HepG2 (cell line): ENCODE measurements around the gene PBX4. TPM values are rescaled to one million over a fixed set of nuclear protein-coding genes. Genes with fewer than 3 reads are reported as not detected.

Experiments used
- ATAC-seq: fragments of 200-7000 bp; cut with Tn5 transposase; 3 replicates; pipeline ENCODE4 v1.9.1; 2020; ENCODE audit warnings: mild to moderate bottlenecking, moderate library complexity
- BruUV-seq: library from RNA; stranded (reverse); fragments of 400-500 nt; replicated peaks from 2 replicates; lab custom pipeline; 2021; lab: Mats Ljungman, UMichigan
- CTCF ChIA-PET: fragments of 300-600 bp; formaldehyde crosslinking; extraction: SDS; loops from one replicate; lab custom pipeline; 2021; ENCODE audit warnings: low total read pairs, inconsistent platforms, low intra/inter-chr PET ratio; lab: Yijun Ruan, JAX
- POLR2A ChIA-PET: fragments of 350-600 bp; sonication (Branson Sonifier 250); formaldehyde crosslinking; loops from one replicate; lab custom pipeline; 2020; ENCODE audit warnings: antibody characterized with exemption, inconsistent platforms; lab: Yijun Ruan, JAX
- DNase-seq: peaks from one replicate; pipeline ENCODE4 v3.0.0-alpha.2; 2015; ENCODE audit warnings: low spot score
- FAIRE-seq: peaks from 3 replicates; lab custom pipeline; 2011; peaks lifted over from hg19 to GRCh38; lab: Jason Lieb, UNC
- H2AFZ ChIP-seq: one replicate; pipeline ENCODE4 v1.6.1; 2011; ENCODE audit warnings: low read length, inconsistent platforms
- H3K27ac ChIP-seq: fragments of 300-600 bp; 3 replicates; pipeline ENCODE4 v1.8.0; 2011; ENCODE audit warnings: mixed run types, mild to moderate bottlenecking, mixed read lengths, low read length, inconsistent platforms; ENCODE audit not compliant: insufficient read depth; ENCODE audit errors: extremely low read length
- H3K27me3 ChIP-seq, 2 experiments: fragments of 200-600 bp in 1 of 2; 2 replicates in 1 of 2; 3 replicates in 1 of 2; pipeline versions ENCODE4 v1.6.0 to v1.8.0; 2011; ENCODE audit warnings: low read length in 2 of 2, mild to moderate bottlenecking in 2 of 2, moderate library complexity in 2 of 2, inconsistent platforms in 1 of 2; ENCODE audit not compliant: insufficient read depth in 2 of 2, control insufficient read depth in 1 of 2
- H3K36me3 ChIP-seq, 2 experiments: fragments of 200-600 bp in 1 of 2; replicated peaks in 1 of 2; 2 replicates in 1 of 2; 3 replicates in 1 of 2; pipeline versions ENCODE4 v1.5.1 to v1.8.0; 2011; ENCODE audit warnings: low read length in 2 of 2, inconsistent platforms in 1 of 2; ENCODE audit not compliant: insufficient read depth in 2 of 2, control insufficient read depth in 1 of 2
- H3K4me1 ChIP-seq: 2 replicates; pipeline ENCODE4 v1.5.1; 2012; ENCODE audit warnings: low read length, inconsistent platforms; ENCODE audit not compliant: insufficient read depth
- H3K4me2 ChIP-seq: 2 replicates; pipeline ENCODE4 v1.6.0; 2011; ENCODE audit warnings: low read depth, low read length, inconsistent platforms
- H3K4me3 ChIP-seq, 3 experiments: fragments of 200-600 bp in 1 of 3; sonication (generic), shearing (Covaris generic) in 1 of 3; replicated peaks in 1 of 3; 2 replicates each; pipeline ENCODE4 v1.5.1; 2011 to 2016; ENCODE audit warnings: low read length in 3 of 3, inconsistent platforms in 2 of 3, low read depth in 2 of 3, mild to moderate bottlenecking in 2 of 3, control low read depth in 1 of 3, mixed read lengths in 1 of 3; ENCODE audit not compliant: insufficient read depth in 1 of 3
- H3K79me2 ChIP-seq: one replicate; pipeline ENCODE4 v1.6.1; 2011; ENCODE audit warnings: low read length, inconsistent platforms; ENCODE audit not compliant: insufficient read depth
- H3K9ac ChIP-seq: 2 replicates; pipeline ENCODE4 v1.6.0; 2011; ENCODE audit warnings: mild to moderate bottlenecking, low read depth, low read length, inconsistent platforms; ENCODE audit not compliant: insufficient read depth
- H3K9me3 ChIP-seq: 2 replicates; pipeline ENCODE4 v1.5.1; 2012; ENCODE audit warnings: mild to moderate bottlenecking, low read length
- H4K20me1 ChIP-seq: 2 replicates; pipeline ENCODE4 v1.6.0; 2011; ENCODE audit warnings: inconsistent platforms, mild to moderate bottlenecking, low read length, moderate library complexity; ENCODE audit not compliant: insufficient read depth
- AHR ChIP-seq: IDR thresholded peaks from 2 replicates; pipeline ENCODE4 v1.6.1; 2018; ENCODE audit warnings: missing genetic modification reagents, missing compliant biosample characterization
- DMAP1 ChIP-seq: IDR thresholded peaks from 2 replicates; pipeline ENCODE4 v1.6.1; 2016
- FOXA3 ChIP-seq: IDR thresholded peaks from 2 replicates; pipeline ENCODE4 v1.6.1; 2016; ENCODE audit warnings: missing genetic modification reagents, missing compliant biosample characterization
- FOXO4 ChIP-seq: sonication (generic); formaldehyde crosslinking; conservative IDR thresholded peaks from 2 replicates; pipeline ENCODE4 v1.8.1; 2023; ENCODE audit warnings: missing genetic modification reagents
- KLF12 ChIP-seq: sonication (generic); formaldehyde crosslinking; IDR thresholded peaks from 2 replicates; pipeline ENCODE4 v1.4.0; 2020; ENCODE audit warnings: missing genetic modification reagents, borderline replicate concordance
- NCOA5 ChIP-seq: sonication (generic); formaldehyde crosslinking; IDR thresholded peaks from 2 replicates; pipeline ENCODE4 v1.4.0; 2020; ENCODE audit warnings: missing genetic modification reagents
- NONO ChIP-seq, 2 experiments: fragments of 450-650 bp in 1 of 2; sonication (generic) in 1 of 2; formaldehyde crosslinking in 1 of 2; IDR thresholded peaks in 1 of 2; conservative IDR thresholded peaks in 1 of 2; 2 replicates each; pipeline versions ENCODE4 v1.6.1 to v1.8.0; 2017 to 2022; ENCODE audit warnings: mild to moderate bottlenecking in 1 of 2, missing genetic modification reagents in 1 of 2, moderate library complexity in 1 of 2
- RORA ChIP-seq: sonication (generic); formaldehyde crosslinking; IDR thresholded peaks from 2 replicates; pipeline ENCODE4 v1.5.0; 2020; ENCODE audit warnings: mild to moderate bottlenecking, missing genetic modification reagents, moderate library complexity
- SPEN ChIP-seq: sonication (generic); formaldehyde crosslinking; IDR thresholded peaks from 2 replicates; pipeline ENCODE4 v1.5.1; 2020; ENCODE audit warnings: low read depth, mild to moderate bottlenecking, missing genetic modification reagents
- TGIF2 ChIP-seq: IDR thresholded peaks from 2 replicates; pipeline ENCODE4 v1.6.1; 2016; ENCODE audit warnings: control low read depth, missing compliant biosample characterization
- TOPORS ChIP-seq: sonication (generic); formaldehyde crosslinking; IDR thresholded peaks from 2 replicates; pipeline ENCODE4 v1.8.0; 2023; ENCODE audit warnings: mild to moderate bottlenecking, missing genetic modification reagents
- WIZ ChIP-seq: sonication (generic); formaldehyde crosslinking; IDR thresholded peaks from 2 replicates; pipeline ENCODE4 v1.5.1; 2020; ENCODE audit warnings: mild to moderate bottlenecking, missing genetic modification reagents
- ZBTB21 ChIP-seq: sonication (generic); formaldehyde crosslinking; IDR thresholded peaks from 2 replicates; pipeline ENCODE4 v1.4.0; 2020; ENCODE audit warnings: missing genetic modification reagents
- ZEB1 ChIP-seq: IDR thresholded peaks from 2 replicates; pipeline ENCODE4 v1.6.1; 2012; ENCODE audit warnings: mild to moderate bottlenecking, low read depth, inconsistent platforms; ENCODE audit not compliant: insufficient replicate concordance
- ZMAT3 ChIP-seq: sonication (generic); formaldehyde crosslinking; conservative IDR thresholded peaks from 2 replicates; pipeline ENCODE4 v1.7.0; 2021; ENCODE audit warnings: missing genetic modification reagents
- WGBS: methylation state at CpG from one replicate; pipeline ENCODE4 v1.1.6; 2017; ENCODE audit warnings: low lambda C conversion rate; 5-methylcytosine and 5-hydroxymethylcytosine counted together
- in situ Hi-C: cut with HindIII; loops from 2 replicates; pipeline ENCODE4 v1.10.0; 2017; ENCODE audit warnings: low pct_unique_long_range_greater_than_20kb; ENCODE audit not compliant: extremely low pct_ligation_motif_present
- intact Hi-C: fragments of 100-400 bp; cut with micrococcal nuclease; formaldehyde crosslinking; loops from one replicate; pipeline ENCODE4 v1.10.0; 2022; ENCODE audit not compliant: unreplicated experiment
- polyA plus RNA-seq, 8 experiments: library from polyadenylated mRNA; depleted of rRNA in 3 of 8; stranded (reverse) in 7 of 8; unstranded in 1 of 8; fragments of >200 nt; fragmentation: Illumina TruSeq in 4 of 8; extraction: Trizol in 4 of 8; gene quantifications; 2 replicates each; pipeline versions ENCODE4 v1.2.1 to v1.2.3, GENCODE V29; 2011 to 2016; ENCODE audit warnings: low read depth in 4 of 8, missing spikeins in 1 of 8, mixed read lengths in 1 of 8; ENCODE audit not compliant: insufficient read depth in 1 of 8
- total RNA-seq, 5 experiments: library from RNA; depleted of rRNA; stranded (reverse); fragments of >200 nt; fragmentation: Illumina TruSeq; extraction: Trizol; gene quantifications; 2 replicates each; pipeline ENCODE4 v1.2.3, GENCODE V29; 2016; ENCODE audit warnings: low read depth in 1 of 5
- TF ChIP-seq, protein P1 (sequence below): sonication (generic); formaldehyde crosslinking; IDR thresholded peaks from 2 replicates; pipeline ENCODE4 v1.4.0; 2020; ENCODE audit warnings: missing genetic modification reagents
- TF ChIP-seq, protein P2 (sequence below): IDR thresholded peaks from 2 replicates; pipeline ENCODE4 v1.6.1; 2016; ENCODE audit warnings: control low read depth

The PBX4 gene
- total and polyA plus RNA-seq, 2 of the 13 experiments (the other 11 are each of a cell fraction or from before 2014, with no cell fraction given) = not detected

DNA sequence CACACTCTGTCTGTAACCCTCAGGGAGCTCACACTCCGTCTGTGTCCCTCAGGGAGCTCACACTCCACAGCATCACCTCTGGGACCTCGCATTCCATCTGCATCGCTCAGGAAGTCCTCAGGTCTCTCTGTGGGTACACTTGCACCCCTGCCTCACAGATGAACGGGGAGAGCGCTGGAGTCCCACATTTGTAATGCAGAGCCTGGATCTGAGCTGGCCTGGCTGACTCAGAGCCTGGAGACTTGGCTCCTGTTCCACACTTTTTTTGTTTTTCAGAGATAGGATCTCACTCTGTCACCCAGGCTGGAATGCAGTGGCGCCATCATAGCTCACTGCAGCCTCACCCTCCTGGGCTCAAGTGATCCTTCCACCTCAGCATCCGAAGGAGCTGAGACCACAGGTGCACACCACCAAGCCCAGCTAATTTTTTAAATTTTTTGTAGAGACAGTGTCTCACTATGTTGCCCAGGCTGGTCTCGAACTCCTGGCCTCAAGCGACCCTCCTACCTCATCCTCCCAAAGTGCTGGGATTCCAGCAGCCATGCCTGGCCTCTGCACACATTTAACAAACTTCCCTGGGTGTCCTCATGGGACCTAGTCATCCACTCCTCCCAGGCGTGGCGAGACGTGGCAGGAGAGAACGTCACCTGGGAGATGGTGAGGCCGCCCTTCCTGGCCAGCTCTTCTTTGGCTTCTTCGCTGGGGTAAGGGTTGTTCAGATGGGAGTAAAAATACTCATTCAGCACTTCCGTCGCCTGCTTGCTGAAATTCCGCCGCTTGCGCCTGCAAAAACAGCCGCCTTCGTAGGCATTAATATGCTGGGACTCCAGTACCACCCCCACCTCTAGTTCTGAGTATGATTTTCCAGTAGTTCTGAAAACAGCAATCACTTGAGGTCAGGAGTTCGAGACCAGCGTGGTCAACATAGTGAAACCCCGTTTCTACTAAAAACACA lies 49.4 kb downstream of the PBX4 start:
- TF ChIP-seq FOXA3 (CRISPR knock-in tag) (no peak), ZMAT3 (CRISPR knock-in tag) (no peak), KLF12 (no peak), ZBTB21 (no peak), RORA (CRISPR knock-in tag) (no peak), DMAP1 (CRISPR knock-in tag) (no peak), NONO (IDR thresholded peaks at IDR 0.05) (no peak), NONO (CRISPR knock-in tag; conservative IDR thresholded peaks at IDR 0.05) (no peak), TGIF2 (no peak), ZEB1 (no peak), WIZ (no peak), AHR (CRISPR knock-in tag) (no peak), TOPORS (CRISPR knock-in tag) (no peak), NCOA5 (CRISPR knock-in tag) (no peak), SPEN (CRISPR knock-in tag) (no peak), FOXO4 (CRISPR knock-in tag) (no peak)
- TF ChIP-seq, protein P1, sequence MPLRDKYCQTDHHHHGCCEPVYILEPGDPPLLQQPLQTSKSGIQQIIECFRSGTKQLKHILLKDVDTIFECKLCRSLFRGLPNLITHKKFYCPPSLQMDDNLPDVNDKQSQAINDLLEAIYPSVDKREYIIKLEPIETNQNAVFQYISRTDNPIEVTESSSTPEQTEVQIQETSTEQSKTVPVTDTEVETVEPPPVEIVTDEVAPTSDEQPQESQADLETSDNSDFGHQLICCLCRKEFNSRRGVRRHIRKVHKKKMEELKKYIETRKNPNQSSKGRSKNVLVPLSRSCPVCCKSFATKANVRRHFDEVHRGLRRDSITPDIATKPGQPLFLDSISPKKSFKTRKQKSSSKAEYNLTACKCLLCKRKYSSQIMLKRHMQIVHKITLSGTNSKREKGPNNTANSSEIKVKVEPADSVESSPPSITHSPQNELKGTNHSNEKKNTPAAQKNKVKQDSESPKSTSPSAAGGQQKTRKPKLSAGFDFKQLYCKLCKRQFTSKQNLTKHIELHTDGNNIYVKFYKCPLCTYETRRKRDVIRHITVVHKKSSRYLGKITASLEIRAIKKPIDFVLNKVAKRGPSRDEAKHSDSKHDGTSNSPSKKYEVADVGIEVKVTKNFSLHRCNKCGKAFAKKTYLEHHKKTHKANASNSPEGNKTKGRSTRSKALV (CRISPR knock-in tag) = no peak
- TF ChIP-seq, protein P2, sequence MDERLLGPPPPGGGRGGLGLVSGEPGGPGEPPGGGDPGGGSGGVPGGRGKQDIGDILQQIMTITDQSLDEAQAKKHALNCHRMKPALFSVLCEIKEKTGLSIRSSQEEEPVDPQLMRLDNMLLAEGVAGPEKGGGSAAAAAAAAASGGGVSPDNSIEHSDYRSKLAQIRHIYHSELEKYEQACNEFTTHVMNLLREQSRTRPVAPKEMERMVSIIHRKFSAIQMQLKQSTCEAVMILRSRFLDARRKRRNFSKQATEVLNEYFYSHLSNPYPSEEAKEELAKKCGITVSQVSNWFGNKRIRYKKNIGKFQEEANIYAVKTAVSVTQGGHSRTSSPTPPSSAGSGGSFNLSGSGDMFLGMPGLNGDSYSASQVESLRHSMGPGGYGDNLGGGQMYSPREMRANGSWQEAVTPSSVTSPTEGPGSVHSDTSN = no peak
- Histone ChIP-seq H3K36me3 (no peaks in the 10 kb centered on the region), H3K4me3 (no peak overlapping the region), H3K79me2 (no peaks in the 10 kb centered on the region), H3K4me2 (no peak overlapping the region), H3K27ac (no peak overlapping the region), H2AFZ (no peak overlapping the region), H3K4me1 (peaks cover 10% of the 10 kb centered on the region; the same call in 1 of the 2 replicates), H3K9me3 (no peaks in the 10 kb centered on the region), H4K20me1 (no peaks in the 10 kb centered on the region), H3K9ac (no peak overlapping the region), H3K27me3 (peaks cover 0 to 3% of the 10 kb centered on the region in 2 experiments; a peak in 2 of 5 replicates)
- no peak for ATAC-seq
- BruUV-seq = no TSS peak
- POLR2A ChIA-PET = no interaction called here
- WGBS = 50% methylated on average over 17 of the region's 25 CpGs
- FAIRE-seq = no peak
- no peak for DNase-seq
- CTCF ChIA-PET = no interaction called here
- in situ Hi-C loops (loop anchor here (25.0 kb wide), 1 partner anchor 993 kb away; the partner anchor contains the start of gene ZNF737), intact Hi-C loops (no loop called here)
